H1 (cell line): Measurements from ENCODE around the gene SKP2. TPM values are rescaled to one million over a fixed set of nuclear protein-coding genes. Genes with fewer than 3 reads are reported as not detected.

ENCODE experiments used
- CBX8 ChIP-seq: fragments of 300-800, 300-1000 bp; sonication (generic); IDR thresholded peaks from 2 replicates; pipeline ENCODE4 v1.7.1; 2016; ENCODE audit warnings: low read depth, low read length, borderline replicate concordance
- EGR1 ChIP-seq: IDR thresholded peaks from 2 replicates; pipeline ENCODE4 v1.6.1; 2011; ENCODE audit warnings: low read depth, low read length, borderline replicate concordance
- SIN3A ChIP-seq, 2 experiments: IDR thresholded peaks in 1 of 2; conservative IDR thresholded peaks in 1 of 2; 2 replicates each; pipeline ENCODE4 v1.6.1; 2011 to 2012; ENCODE audit warnings: low read length in 2 of 2, improper control_type of control experiment in 1 of 2, low read depth in 1 of 2, mild to moderate bottlenecking in 1 of 2
- ZNF274 ChIP-seq: IDR thresholded peaks from 2 replicates; pipeline ENCODE4 v1.7.0; 2012; ENCODE audit warnings: low read length, borderline replicate concordance; ENCODE audit errors: extremely low read depth
- polyA plus RNA-seq, 7 experiments: library from polyadenylated mRNA; depleted of rRNA in 3 of 7; stranded (reverse) in 5 of 7; unstranded in 2 of 7; fragments of >200 nt in 5 of 7; fragments of 200-250 nt in 2 of 7; gene quantifications; 1 replicate in 5 of 7; 2 replicates in 1 of 7; 4 replicates in 1 of 7; pipeline versions ENCODE4 v1.2.1 to v1.2.3, GENCODE V29; 2011 to 2013; ENCODE audit warnings: missing spikeins in 2 of 7, mixed read lengths in 2 of 7
- total RNA-seq: library from RNA; stranded (reverse); fragmentation: NEBNext Ultra II Directional; extraction: Animal tissue kit (Norgen Biotek cat#: 25700); gene quantifications from 2 replicates; pipeline ENCODE4 v1.2.1, GENCODE V29; 2021
- TF ChIP-seq, protein P1 (sequence below): IDR thresholded peaks from 2 replicates; pipeline ENCODE4 v1.6.1; 2011; ENCODE audit warnings: low read depth, mild to moderate bottlenecking, low read length; ENCODE audit not compliant: insufficient read depth
- TF ChIP-seq, protein P2 (sequence below): IDR thresholded peaks from 2 replicates; pipeline ENCODE4 v1.6.1; 2012; ENCODE audit warnings: inconsistent platforms

The SKP2 gene
- total and polyA plus RNA-seq, 2 of the 8 experiments (the other 6 are each of a cell fraction or from before 2014, with no cell fraction given): 49.9 to 104 TPM

DNA sequence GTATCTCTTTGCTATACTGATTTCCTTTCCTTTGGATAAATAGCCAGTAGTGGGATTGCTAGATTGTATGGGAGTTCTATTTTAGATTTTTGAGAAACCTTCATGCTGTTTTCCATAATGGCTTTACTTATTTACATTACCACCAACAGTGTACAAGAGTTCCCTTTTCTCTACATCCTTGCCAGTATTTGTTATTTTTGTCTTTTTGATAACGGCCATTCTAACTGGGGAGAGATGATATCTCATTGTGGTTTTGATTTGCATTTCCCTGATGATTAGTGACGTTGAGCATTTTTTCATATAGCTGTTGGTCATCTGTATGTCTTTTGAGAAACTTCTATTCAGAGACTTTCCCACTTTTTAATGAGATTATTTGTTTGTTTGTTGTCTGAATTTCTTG is 64.0 kb downstream of the SKP2 start (continued):
- TF ChIP-seq, protein P1, sequence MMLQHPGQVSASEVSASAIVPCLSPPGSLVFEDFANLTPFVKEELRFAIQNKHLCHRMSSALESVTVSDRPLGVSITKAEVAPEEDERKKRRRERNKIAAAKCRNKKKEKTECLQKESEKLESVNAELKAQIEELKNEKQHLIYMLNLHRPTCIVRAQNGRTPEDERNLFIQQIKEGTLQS: no peak
- TF ChIP-seq SIN3A (conservative IDR thresholded peaks at IDR 0.05 in 1 of 2, IDR thresholded peaks at IDR 0.05 in 1 of 2; ENCODE audit: low read depth in 1 of 2, low read length in 2 of 2) (no peak), CBX8 (no peak), EGR1 (no peak), ZNF274 (no peak)
- TF ChIP-seq, protein P2, sequence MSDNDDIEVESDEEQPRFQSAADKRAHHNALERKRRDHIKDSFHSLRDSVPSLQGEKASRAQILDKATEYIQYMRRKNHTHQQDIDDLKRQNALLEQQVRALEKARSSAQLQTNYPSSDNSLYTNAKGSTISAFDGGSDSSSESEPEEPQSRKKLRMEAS: no peak
